Neural cell (in vitro differentiated cells): Measurements from ENCODE around the gene LTBP4. TPM values are rescaled to one million over a fixed set of nuclear protein-coding genes. Genes with fewer than 3 reads are reported as not detected.

ENCODE experiments used
- H2AFZ ChIP-seq: fragments of 200-600, 300-800 bp; sonication (generic), shearing (Covaris generic); 2 replicates; pipeline ENCODE4 v1.6.0; 2014; ENCODE audit warnings: low read depth, mild to moderate bottlenecking, antibody characterized with exemption, low read length, moderate library complexity
- H3F3A ChIP-seq: fragments of 200-600 bp; shearing (Covaris generic); 2 replicates; pipeline ENCODE4 v1.6.1; 2016; ENCODE audit warnings: mild to moderate bottlenecking, moderate library complexity, mixed read lengths, antibody characterized with exemption, low read length; ENCODE audit not compliant: insufficient read depth, poor library complexity, severe bottlenecking
- H3K27ac ChIP-seq: fragments of 200-600, 300-800 bp; sonication (generic), shearing (Covaris generic); 2 replicates; pipeline ENCODE4 v1.5.1; 2014; ENCODE audit warnings: mild to moderate bottlenecking, low read length, moderate library complexity
- H3K27me3 ChIP-seq: fragments of 300-800, 200-600 bp; sonication (generic), shearing (Covaris generic); 2 replicates; pipeline ENCODE4 v1.6.0; 2014; ENCODE audit warnings: mild to moderate bottlenecking, low read depth, low read length, moderate library complexity; ENCODE audit not compliant: insufficient read depth
- H3K36me3 ChIP-seq: fragments of 300-800, 200-600 bp; sonication (generic), shearing (Covaris generic); 2 replicates; pipeline ENCODE4 v1.5.1; 2014; ENCODE audit warnings: mild to moderate bottlenecking, antibody characterized with exemption, low read length, moderate library complexity; ENCODE audit not compliant: insufficient read depth
- H3K4me2 ChIP-seq: fragments of 300-800, 200-600 bp; sonication (generic), shearing (Covaris generic); 2 replicates; pipeline ENCODE4 v1.6.0; 2014; ENCODE audit warnings: mild to moderate bottlenecking, low read length
- H3K4me3 ChIP-seq: fragments of 300-800, 200-600 bp; sonication (generic), shearing (Covaris generic); 2 replicates; pipeline ENCODE4 v1.5.1; 2014; ENCODE audit warnings: mild to moderate bottlenecking, low read length, moderate library complexity
- H3K79me2 ChIP-seq: fragments of 200-600 bp; shearing (Covaris generic); replicated peaks from 2 replicates; pipeline ENCODE4 v1.6.0; 2014; ENCODE audit warnings: mild to moderate bottlenecking, low read length, moderate library complexity; ENCODE audit not compliant: insufficient read depth
- H3K9ac ChIP-seq: fragments of 300-800, 200-600 bp; sonication (generic), shearing (Covaris generic); 2 replicates; pipeline ENCODE4 v1.6.1; 2016; ENCODE audit warnings: mild to moderate bottlenecking, low read length, mixed read lengths
- H3K9me2 ChIP-seq: fragments of 200-600 bp; shearing (Covaris generic); 2 replicates; pipeline ENCODE4 v1.6.1; 2016; ENCODE audit warnings: mild to moderate bottlenecking, low read length, mixed read lengths; ENCODE audit not compliant: insufficient read depth
- H3K9me3 ChIP-seq: fragments of 200-600, 300-800 bp; sonication (generic), shearing (Covaris generic); 2 replicates; pipeline ENCODE4 v1.6.1; 2016; ENCODE audit warnings: mild to moderate bottlenecking, mixed run types, low read length, moderate library complexity, mixed read lengths
- H4K20me1 ChIP-seq: fragments of 200-600 bp; shearing (Covaris generic); 2 replicates; pipeline ENCODE4 v1.6.1; 2016; ENCODE audit warnings: mild to moderate bottlenecking, mixed run types; ENCODE audit not compliant: insufficient read depth
- CTCF ChIP-seq: fragments of 450-650 bp; IDR thresholded peaks from 2 replicates; pipeline ENCODE4 v1.5.1; 2014; ENCODE audit warnings: antibody characterized with exemption, mild to moderate bottlenecking, moderate library complexity; ENCODE audit not compliant: poor library complexity, severe bottlenecking
- EP300 ChIP-seq: fragments of 450-650 bp; conservative IDR thresholded peaks from 2 replicates; pipeline ENCODE4 v1.6.1; 2014; ENCODE audit warnings: antibody characterized with exemption, mild to moderate bottlenecking, moderate library complexity; ENCODE audit not compliant: poor library complexity, severe bottlenecking
- EZH2 ChIP-seq: fragments of 200-600, 300-800 bp; shearing (Covaris generic), sonication (generic); IDR thresholded peaks from 2 replicates; pipeline ENCODE4 v1.6.1; 2014; ENCODE audit warnings: antibody characterized with exemption, low read length, borderline replicate concordance, mild to moderate bottlenecking; ENCODE audit not compliant: insufficient read depth, poor library complexity, severe bottlenecking
- POLR2AphosphoS5 ChIP-seq: IDR thresholded peaks from 2 replicates; pipeline ENCODE4 v1.6.1; 2012
- RAD21 ChIP-seq: fragments of 450-650 bp; conservative IDR thresholded peaks from 2 replicates; pipeline ENCODE4 v1.6.1; 2014; ENCODE audit warnings: antibody characterized with exemption, mild to moderate bottlenecking, moderate library complexity
- REST ChIP-seq: IDR thresholded peaks from 2 replicates; pipeline ENCODE4 v1.6.1; 2012; ENCODE audit warnings: borderline replicate concordance
- SMC3 ChIP-seq: fragments of 450-650 bp; conservative IDR thresholded peaks from 2 replicates; pipeline ENCODE4 v1.6.1; 2014; ENCODE audit warnings: antibody characterized with exemption, mild to moderate bottlenecking, moderate library complexity; ENCODE audit not compliant: poor library complexity
- TAF1 ChIP-seq: IDR thresholded peaks from 2 replicates; pipeline ENCODE4 v1.6.1; 2012; ENCODE audit warnings: low read depth
- polyA plus RNA-seq: library from polyadenylated mRNA; depleted of rRNA; stranded (reverse); fragments of >200 nt; gene quantifications from 2 replicates; pipeline ENCODE4 v1.2.3, GENCODE V29; 2014

LTBP4 gene
- polyA plus RNA-seq, 1 donor from 2014 or later, result 55.6 TPM

- Histone ChIP-seq H3K9ac (no peak overlapping the region), H3K79me2 (no peaks in the 10 kb centered on the region), H3K9me2 (no peaks in the 10 kb centered on the region), H3K27me3 (peaks cover 23% of the 10 kb centered on the region), H3K4me3 (no peak overlapping the region), H3K36me3 (no peaks in the 10 kb centered on the region), H3F3A (no peaks in the 10 kb centered on the region), H3K9me3 (no peaks in the 10 kb centered on the region), H4K20me1 (no peaks in the 10 kb centered on the region), H2AFZ (no peak overlapping the region), H3K4me2 (no peak overlapping the region), H3K27ac (no peak overlapping the region)
- no peak for TF ChIP-seq TAF1
- TF ChIP-seq REST, result no peak
- no peak for TF ChIP-seq SMC3
These were observed 11.9 kb downstream of the LTBP4 start for GRCh38 chr19:40612831-40613689.

GRCh38 chr19:40613690-40614621 lies 12.8 kb downstream of the LTBP4 start:
- H3K4me2 ChIP-seq, result no peak overlapping the region
- no peaks in the 10 kb centered on the region for H3K9me3 ChIP-seq
- no peak overlapping the region for H3K27ac ChIP-seq
- H3K9ac ChIP-seq, result no peak overlapping the region
- no peak for TF ChIP-seq SMC3
- no peak for TF ChIP-seq EZH2
- TF ChIP-seq TAF1, result no peak
- TF ChIP-seq REST, result no peak
- TF ChIP-seq CTCF, result no peak
- no peak for TF ChIP-seq RAD21
- TF ChIP-seq POLR2AphosphoS5, result no peak
- TF ChIP-seq EP300, result no peak
- no peaks in the 10 kb centered on the region for H4K20me1 ChIP-seq
- no peaks in the 10 kb centered on the region for H3K9me2 ChIP-seq
- H3K4me3 ChIP-seq, result no peak overlapping the region
- no peak overlapping the region for H2AFZ ChIP-seq
- H3K79me2 ChIP-seq, result no peaks in the 10 kb centered on the region
- H3F3A ChIP-seq, result no peaks in the 10 kb centered on the region
- H3K27me3 ChIP-seq, result peaks cover 20% of the 10 kb centered on the region
- no peaks in the 10 kb centered on the region for H3K36me3 ChIP-seq
